ENCODE data around the gene ADI1.

Gene ADI1

GRCh38 chr2:3461801-3462492 lies 57.4 kb downstream of the ADI1 start:
- no peak for TF ChIP-seq ZFX (IDR thresholded peaks at IDR 0.05; ENCODE audit: borderline replicate concordance)
- TF ChIP-seq, protein P1, sequence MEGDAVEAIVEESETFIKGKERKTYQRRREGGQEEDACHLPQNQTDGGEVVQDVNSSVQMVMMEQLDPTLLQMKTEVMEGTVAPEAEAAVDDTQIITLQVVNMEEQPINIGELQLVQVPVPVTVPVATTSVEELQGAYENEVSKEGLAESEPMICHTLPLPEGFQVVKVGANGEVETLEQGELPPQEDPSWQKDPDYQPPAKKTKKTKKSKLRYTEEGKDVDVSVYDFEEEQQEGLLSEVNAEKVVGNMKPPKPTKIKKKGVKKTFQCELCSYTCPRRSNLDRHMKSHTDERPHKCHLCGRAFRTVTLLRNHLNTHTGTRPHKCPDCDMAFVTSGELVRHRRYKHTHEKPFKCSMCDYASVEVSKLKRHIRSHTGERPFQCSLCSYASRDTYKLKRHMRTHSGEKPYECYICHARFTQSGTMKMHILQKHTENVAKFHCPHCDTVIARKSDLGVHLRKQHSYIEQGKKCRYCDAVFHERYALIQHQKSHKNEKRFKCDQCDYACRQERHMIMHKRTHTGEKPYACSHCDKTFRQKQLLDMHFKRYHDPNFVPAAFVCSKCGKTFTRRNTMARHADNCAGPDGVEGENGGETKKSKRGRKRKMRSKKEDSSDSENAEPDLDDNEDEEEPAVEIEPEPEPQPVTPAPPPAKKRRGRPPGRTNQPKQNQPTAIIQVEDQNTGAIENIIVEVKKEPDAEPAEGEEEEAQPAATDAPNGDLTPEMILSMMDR (IDR thresholded peaks at IDR 0.05): peak; percentile 95
- no peak overlapping the region for H3K27ac ChIP-seq

DNA sequence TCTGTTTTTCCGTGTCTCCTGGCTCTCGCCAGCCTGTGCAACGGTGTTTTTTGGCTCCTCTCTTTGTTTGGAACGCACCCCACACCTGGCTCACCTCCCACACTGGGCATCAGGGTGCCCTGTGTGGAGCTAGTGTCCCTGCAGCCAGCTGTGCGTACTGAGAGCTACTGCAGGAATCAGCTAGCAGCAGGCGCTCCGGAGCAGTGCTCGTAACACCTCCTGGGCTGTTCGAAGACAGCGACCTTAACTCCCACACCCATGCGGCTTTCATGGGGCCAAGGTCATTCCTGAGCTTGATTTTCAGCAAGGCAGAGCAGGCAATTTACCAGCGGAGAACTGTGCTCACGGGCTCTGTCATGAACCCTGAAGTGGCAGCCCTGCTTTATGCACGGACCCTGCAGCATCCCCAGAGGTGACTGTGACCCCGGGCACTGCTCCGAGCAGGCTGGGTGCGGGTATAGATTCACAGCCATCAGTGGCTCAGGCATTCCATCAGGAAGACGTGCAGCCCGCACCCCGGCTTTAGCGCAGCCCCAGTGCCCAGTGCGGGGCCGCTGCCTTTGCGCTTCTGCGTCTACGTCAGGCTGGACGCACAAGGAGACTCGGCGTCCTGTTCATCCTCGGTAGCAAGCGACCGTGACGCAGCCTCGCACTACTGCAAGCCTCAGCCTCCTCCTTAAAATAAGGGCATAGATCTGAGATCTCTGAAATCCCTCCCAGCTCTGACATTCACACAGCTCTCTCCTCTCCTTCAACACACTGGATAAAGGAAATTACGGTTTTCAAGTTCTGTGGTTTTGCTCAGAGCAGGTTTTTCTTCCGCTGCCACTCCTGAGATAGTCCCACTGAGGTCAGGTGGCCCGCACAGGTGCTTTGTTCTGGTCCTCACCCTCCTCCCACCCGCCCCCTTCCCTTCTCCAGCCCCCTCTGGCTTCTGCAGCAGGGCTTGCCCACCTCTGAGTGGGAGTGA lies 58.2 kb downstream of the ADI1 start:
- no peak for TF ChIP-seq ZFX (IDR thresholded peaks at IDR 0.05; ENCODE audit: borderline replicate concordance)
- TF ChIP-seq, protein P1 (IDR thresholded peaks at IDR 0.05): no peak
- H3K27ac ChIP-seq: no peak overlapping the region

DNA sequence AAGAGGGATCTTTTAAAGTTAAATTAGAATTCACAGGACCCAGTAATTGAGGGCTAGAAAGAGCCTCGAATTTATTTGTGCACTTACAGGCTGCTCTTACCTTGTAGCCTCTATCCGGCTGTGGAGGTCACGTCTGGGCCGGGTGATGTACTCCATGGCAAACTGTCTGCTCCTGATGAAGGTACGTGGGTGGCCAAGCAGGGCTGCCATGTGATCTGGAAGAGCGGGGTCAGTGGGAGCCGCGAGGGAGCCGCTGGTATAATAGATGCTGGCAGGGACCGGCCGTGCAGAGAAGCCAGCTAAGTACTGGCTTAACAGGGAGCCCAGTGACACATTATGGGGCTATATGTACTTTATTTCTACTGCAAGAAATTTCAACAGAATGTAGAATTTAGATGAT lies 59.2 kb downstream of the ADI1 start:
- no peak overlapping the region for H3K27ac ChIP-seq
- no peak for TF ChIP-seq ZFX (IDR thresholded peaks at IDR 0.05; ENCODE audit: borderline replicate concordance)
- TF ChIP-seq, protein P1 (IDR thresholded peaks at IDR 0.05): no peak

GRCh38 chr2:3459185-3460015 lies 59.9 kb downstream of the ADI1 start:
- TF ChIP-seq ZFX (IDR thresholded peaks at IDR 0.05; ENCODE audit: borderline replicate concordance): no peak
- TF ChIP-seq, protein P1 (IDR thresholded peaks at IDR 0.05): no peak
- H3K27ac ChIP-seq: no peak overlapping the region

DNA sequence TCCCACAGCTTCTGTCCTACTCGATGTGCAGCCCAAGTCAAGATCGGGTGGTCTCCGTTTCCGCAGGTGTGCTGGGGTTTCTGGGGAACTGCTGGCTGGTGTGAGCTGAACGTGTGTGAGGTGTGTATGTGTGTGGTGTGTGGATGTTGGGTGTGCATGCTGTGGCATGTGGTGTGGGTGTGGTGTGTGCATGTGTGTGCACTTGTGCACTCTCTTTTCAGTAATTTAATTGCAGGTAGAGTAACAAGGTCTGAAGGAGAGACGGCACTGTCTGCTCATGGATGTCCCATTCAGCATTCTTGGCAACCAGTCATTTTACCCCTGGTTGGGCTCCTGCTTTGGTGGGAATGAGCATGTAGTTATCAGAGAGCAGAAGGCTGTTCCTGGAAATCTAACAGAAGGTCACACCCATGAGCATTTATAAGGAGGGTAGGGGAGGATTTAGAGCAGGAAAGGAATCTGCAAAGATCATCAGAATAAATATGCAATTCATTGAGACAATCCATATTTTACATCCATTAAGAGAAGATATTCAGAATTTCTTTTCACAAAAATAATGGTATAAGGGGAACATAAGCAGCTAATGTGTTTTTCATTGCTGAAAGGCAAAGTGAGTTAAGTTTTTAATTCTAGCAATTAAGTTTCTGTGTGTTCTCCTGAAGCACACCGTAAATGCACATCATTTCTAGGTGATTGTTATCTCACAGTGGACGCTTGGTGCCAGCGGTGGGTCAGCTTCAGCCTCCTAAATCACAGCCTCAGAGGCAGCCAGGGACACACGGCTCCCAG lies 60.7 kb downstream of the ADI1 start:
- H3K27ac ChIP-seq: no peak overlapping the region
- TF ChIP-seq ZFX (IDR thresholded peaks at IDR 0.05; ENCODE audit: borderline replicate concordance): no peak
- TF ChIP-seq, protein P1 (IDR thresholded peaks at IDR 0.05): no peak

DNA sequence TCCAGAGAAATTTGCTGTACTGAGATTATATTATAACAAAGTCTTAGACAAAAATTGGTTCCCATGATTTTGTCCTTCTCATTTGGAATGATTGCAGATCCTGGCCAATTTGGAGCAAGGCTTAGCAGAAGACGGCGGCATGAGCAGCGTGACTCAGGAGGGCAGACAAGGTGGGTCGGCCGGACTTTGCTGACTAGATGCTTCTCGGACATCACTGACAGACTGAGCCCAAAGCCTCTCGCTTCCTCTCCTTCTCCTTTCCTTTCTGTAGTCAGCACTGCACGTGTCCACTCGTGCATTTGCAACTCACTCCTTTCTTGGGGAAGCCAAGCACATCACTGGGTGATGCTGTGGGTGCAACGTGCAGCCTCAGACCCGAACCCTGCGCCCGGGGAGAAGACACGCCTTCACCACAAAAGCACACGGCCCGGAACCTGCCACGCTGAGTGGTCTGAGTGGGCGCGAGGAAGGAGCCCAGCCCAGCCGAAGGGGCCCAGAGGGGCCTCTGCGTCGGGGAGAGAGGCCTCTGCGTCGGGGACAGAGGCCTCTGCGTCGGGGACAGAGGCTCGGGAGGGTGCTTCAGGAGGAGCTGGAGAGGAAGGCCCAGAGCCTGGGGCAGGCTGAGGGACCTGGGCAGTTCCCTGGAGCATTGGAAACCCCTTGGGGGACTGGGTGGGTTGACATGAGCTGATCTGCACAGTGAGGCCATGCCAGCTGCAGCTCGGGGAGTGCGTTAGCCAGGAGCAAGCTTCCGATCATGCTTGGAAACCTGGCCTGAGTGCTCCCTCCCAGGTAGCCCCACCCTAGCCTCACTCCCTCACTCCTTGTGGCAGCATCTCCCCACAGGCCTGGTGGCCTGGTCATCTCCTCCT lies 61.6 kb downstream of the ADI1 start:
- TF ChIP-seq, protein P1 (IDR thresholded peaks at IDR 0.05): no peak
- no peak for TF ChIP-seq ZFX (IDR thresholded peaks at IDR 0.05; ENCODE audit: borderline replicate concordance)
- no peak overlapping the region for H3K27ac ChIP-seq

All from 22Rv1 (cell line).